WTC11 (cell line): ENCODE results near the gene RBM45.
A peak's percentile ranks its signal among the peaks of the same experiment; 100 is the strongest.

Source experiments
- CBFB ChIP-seq: sonication (generic); formaldehyde crosslinking; IDR thresholded peaks from 2 replicates; pipeline ENCODE4 v1.8.1; 2022; ENCODE audit warnings: mild to moderate bottlenecking, low read depth, missing genetic modification reagents
- ETV6 ChIP-seq: sonication (generic); formaldehyde crosslinking; IDR thresholded peaks from 2 replicates; pipeline ENCODE4 v1.8.1; 2022; ENCODE audit warnings: mild to moderate bottlenecking, missing genetic modification reagents
- FOXK1 ChIP-seq: sonication (generic); formaldehyde crosslinking; IDR thresholded peaks from 2 replicates; pipeline ENCODE4 v1.8.0; 2022; ENCODE audit warnings: mild to moderate bottlenecking, moderate library complexity, missing genetic modification reagents
- JUN ChIP-seq: sonication (generic); formaldehyde crosslinking; IDR thresholded peaks from 2 replicates; pipeline ENCODE4 v1.8.0; 2023; ENCODE audit warnings: mild to moderate bottlenecking, missing genetic modification reagents
- MAX ChIP-seq: sonication (generic); formaldehyde crosslinking; IDR thresholded peaks from 2 replicates; pipeline ENCODE4 v1.8.0; 2022; ENCODE audit warnings: mild to moderate bottlenecking, missing genetic modification reagents
- NR2C2 ChIP-seq: sonication (generic); formaldehyde crosslinking; IDR thresholded peaks from 2 replicates; pipeline ENCODE4 v1.8.0; 2022; ENCODE audit warnings: mild to moderate bottlenecking, missing genetic modification reagents
- ZNF416 ChIP-seq: fragments of 250-450 bp; sonication (Bioruptor Pico); IDR thresholded peaks from 2 replicates; pipeline ENCODE4 v1.9.0; 2021; ENCODE audit warnings: mild to moderate bottlenecking, inconsistent platforms
- TF ChIP-seq, protein P1 (sequence below): sonication (generic); formaldehyde crosslinking; IDR thresholded peaks from 2 replicates; pipeline ENCODE4 v1.8.0; 2022; ENCODE audit warnings: mild to moderate bottlenecking, missing genetic modification reagents
- TF ChIP-seq, protein P2 (sequence below): fragments of 200-600 bp; IDR thresholded peaks from 2 replicates; pipeline ENCODE4 v1.8.0; 2022; ENCODE audit warnings: antibody characterized with exemption

- peak; percentile 77 for TF ChIP-seq MAX (CRISPR knock-in tag)
- TF ChIP-seq, protein P1, sequence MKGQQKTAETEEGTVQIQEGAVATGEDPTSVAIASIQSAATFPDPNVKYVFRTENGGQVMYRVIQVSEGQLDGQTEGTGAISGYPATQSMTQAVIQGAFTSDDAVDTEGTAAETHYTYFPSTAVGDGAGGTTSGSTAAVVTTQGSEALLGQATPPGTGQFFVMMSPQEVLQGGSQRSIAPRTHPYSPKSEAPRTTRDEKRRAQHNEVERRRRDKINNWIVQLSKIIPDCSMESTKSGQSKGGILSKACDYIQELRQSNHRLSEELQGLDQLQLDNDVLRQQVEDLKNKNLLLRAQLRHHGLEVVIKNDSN (CRISPR knock-in tag): no peak
- no peak for TF ChIP-seq ZNF416 (CRISPR knock-in tag)
- TF ChIP-seq CBFB (CRISPR knock-in tag): no peak
- no peak for TF ChIP-seq NR2C2 (CRISPR knock-in tag)
- TF ChIP-seq, protein P2, sequence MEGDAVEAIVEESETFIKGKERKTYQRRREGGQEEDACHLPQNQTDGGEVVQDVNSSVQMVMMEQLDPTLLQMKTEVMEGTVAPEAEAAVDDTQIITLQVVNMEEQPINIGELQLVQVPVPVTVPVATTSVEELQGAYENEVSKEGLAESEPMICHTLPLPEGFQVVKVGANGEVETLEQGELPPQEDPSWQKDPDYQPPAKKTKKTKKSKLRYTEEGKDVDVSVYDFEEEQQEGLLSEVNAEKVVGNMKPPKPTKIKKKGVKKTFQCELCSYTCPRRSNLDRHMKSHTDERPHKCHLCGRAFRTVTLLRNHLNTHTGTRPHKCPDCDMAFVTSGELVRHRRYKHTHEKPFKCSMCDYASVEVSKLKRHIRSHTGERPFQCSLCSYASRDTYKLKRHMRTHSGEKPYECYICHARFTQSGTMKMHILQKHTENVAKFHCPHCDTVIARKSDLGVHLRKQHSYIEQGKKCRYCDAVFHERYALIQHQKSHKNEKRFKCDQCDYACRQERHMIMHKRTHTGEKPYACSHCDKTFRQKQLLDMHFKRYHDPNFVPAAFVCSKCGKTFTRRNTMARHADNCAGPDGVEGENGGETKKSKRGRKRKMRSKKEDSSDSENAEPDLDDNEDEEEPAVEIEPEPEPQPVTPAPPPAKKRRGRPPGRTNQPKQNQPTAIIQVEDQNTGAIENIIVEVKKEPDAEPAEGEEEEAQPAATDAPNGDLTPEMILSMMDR: no peak
- TF ChIP-seq ETV6: 0 out of 2 replicates have a peak, but pooled peaks have one; percentile 35
- peak; percentile 25; the same call in 1 of the 2 replicates for TF ChIP-seq FOXK1 (CRISPR knock-in tag)
- no peak for TF ChIP-seq JUN (CRISPR knock-in tag)
Measured at GRCh38 chr2:178072383-178073301, 39.6 kb upstream of the RBM45 start, which contains the start of gene PDE11A.
